K562 (cell line): ENCODE data around the gene EHD3. TPM values are rescaled to one million over a fixed set of nuclear protein-coding genes. Genes with fewer than 3 reads are reported as not detected.

Source experiments
- ATAC-seq: fragments of 200-7000 bp; cut with Tn5 transposase; 3 replicates; pipeline ENCODE4 v1.9.1; 2020; ENCODE audit warnings: moderate library complexity
- BruUV-seq: library from RNA; stranded (reverse); fragments of 400-500 nt; replicated peaks from 2 replicates; lab custom pipeline; 2021; lab: Mats Ljungman, UMichigan
- CTCF ChIA-PET: fragments of 300-600 bp; formaldehyde crosslinking; extraction: SDS; loops from one replicate; lab custom pipeline; 2021; ENCODE audit warnings: low intra/inter-chr PET ratio; lab: Yijun Ruan, JAX
- POLR2A ChIA-PET: fragments of 300-600, 350-650 bp; sonication (Branson Sonifier 250); formaldehyde crosslinking; extraction: SDS; loops from one replicate; lab custom pipeline; 2021; ENCODE audit warnings: antibody characterized with exemption, inconsistent platforms; lab: Yijun Ruan, JAX
- DNase-seq, 4 experiments: peaks; one replicate each; pipeline versions ENCODE4 v3.0.0 to v3.0.0-alpha.2; 2011 to 2018; ENCODE audit warnings: low spot score in 3 of 4, mixed read lengths in 3 of 4; ENCODE audit errors: extremely low read depth in 1 of 4
- FAIRE-seq: peaks from 2 replicates; lab custom pipeline; 2011; peaks lifted over from hg19 to GRCh38; lab: Jason Lieb, UNC
- H2AFZ ChIP-seq: 2 replicates; pipeline ENCODE4 v1.6.0; 2011; ENCODE audit warnings: low read depth, low read length, control low read depth, inconsistent platforms
- H3K27ac ChIP-seq: fragments of 200-600 bp; 3 replicates; pipeline ENCODE4 v1.8.0; 2011; ENCODE audit warnings: low read depth, mild to moderate bottlenecking, control low read depth, inconsistent platforms, low read length, moderate library complexity, mixed read lengths; ENCODE audit errors: extremely low read depth
- H3K27me3 ChIP-seq, 2 experiments: fragments of 300-600 bp in 1 of 2; 2 replicates in 1 of 2; 3 replicates in 1 of 2; pipeline versions ENCODE4 v1.6.0 to v1.8.0; 2011; ENCODE audit warnings: inconsistent platforms in 2 of 2, low read length in 2 of 2, mild to moderate bottlenecking in 1 of 2, mixed read lengths in 1 of 2, moderate library complexity in 1 of 2; ENCODE audit not compliant: control insufficient read depth in 2 of 2, insufficient read depth in 2 of 2
- H3K36me3 ChIP-seq: fragments of 300-600 bp; 3 replicates; pipeline ENCODE4 v1.8.0; 2011; ENCODE audit warnings: mild to moderate bottlenecking, low read length, inconsistent platforms; ENCODE audit not compliant: control insufficient read depth, insufficient read depth
- H3K4me1 ChIP-seq, 2 experiments: fragments of 200-600 bp in 1 of 2; replicated peaks in 1 of 2; 2 replicates in 1 of 2; 3 replicates in 1 of 2; pipeline versions ENCODE4 v1.5.1 to v1.8.0; 2011; ENCODE audit warnings: inconsistent platforms in 2 of 2, low read length in 2 of 2, mild to moderate bottlenecking in 1 of 2, mixed read lengths in 1 of 2, moderate library complexity in 1 of 2; ENCODE audit not compliant: control insufficient read depth in 2 of 2, insufficient read depth in 2 of 2
- H3K4me2 ChIP-seq: 2 replicates; pipeline ENCODE4 v1.6.1; 2011; ENCODE audit warnings: low read length, control low read depth, inconsistent platforms, mixed read lengths; ENCODE audit not compliant: insufficient read depth
- H3K4me3 ChIP-seq: fragments of 200-600 bp; sonication (generic), shearing (Covaris generic); 2 replicates; pipeline ENCODE4 v1.5.1; 2016; ENCODE audit warnings: control low read depth, inconsistent platforms
- H3K79me2 ChIP-seq: fragments of 200-600 bp; 3 replicates; pipeline ENCODE4 v1.8.0; 2011; ENCODE audit warnings: low read length, inconsistent platforms; ENCODE audit not compliant: control insufficient read depth, insufficient read depth
- H3K9ac ChIP-seq, 2 experiments: 2 replicates each; pipeline versions ENCODE4 v1.6.0 to v1.6.1; 2011; ENCODE audit warnings: low read depth in 2 of 2, low read length in 2 of 2, control low read depth in 1 of 2, inconsistent platforms in 1 of 2, mild to moderate bottlenecking in 1 of 2, mixed read lengths in 1 of 2; ENCODE audit not compliant: insufficient read depth in 1 of 2
- H3K9me1 ChIP-seq: one replicate; pipeline ENCODE4 v1.6.0; 2011; ENCODE audit warnings: inconsistent platforms, mild to moderate bottlenecking, low read length, moderate library complexity; ENCODE audit not compliant: control insufficient read depth, insufficient read depth
- H3K9me3 ChIP-seq: replicated peaks from 2 replicates; pipeline ENCODE4 v1.5.1; 2011; ENCODE audit warnings: low read depth, low read length, inconsistent platforms; ENCODE audit not compliant: control insufficient read depth, insufficient read depth
- H4K20me1 ChIP-seq: replicated peaks from 2 replicates; pipeline ENCODE4 v1.6.1; 2011; ENCODE audit warnings: low read length, inconsistent platforms, mixed read lengths; ENCODE audit not compliant: control insufficient read depth, insufficient read depth
- BRF1 ChIP-seq: IDR thresholded peaks from 3 replicates; pipeline ENCODE4 v1.6.1; 2011; ENCODE audit warnings: borderline replicate concordance, mild to moderate bottlenecking; ENCODE audit not compliant: insufficient read length; ENCODE audit errors: extremely low read depth
- CBFA2T2 ChIP-seq: fragments of 450-650 bp; conservative IDR thresholded peaks from 2 replicates; pipeline ENCODE4 v1.6.1; 2017; ENCODE audit warnings: mild to moderate bottlenecking
- CBFA2T3 ChIP-seq: fragments of 450-650 bp; IDR thresholded peaks from 2 replicates; pipeline ENCODE4 v1.6.1; 2017
- CHD1 ChIP-seq: fragments of 200-600 bp; sonication (generic); IDR thresholded peaks from one replicate; pipeline ENCODE4 v1.6.1; 2012; ENCODE audit warnings: mild to moderate bottlenecking, moderate library complexity, low read length, inconsistent platforms
- TARDBP ChIP-seq: fragments of 450-650 bp; IDR thresholded peaks from 2 replicates; pipeline ENCODE4 v1.6.1; 2016
- TCF3 ChIP-seq: sonication (generic); formaldehyde crosslinking; IDR thresholded peaks from 2 replicates; pipeline ENCODE4 v1.4.0; 2020; ENCODE audit warnings: mild to moderate bottlenecking, missing genetic modification reagents
- ZNF239 ChIP-seq: fragments of 250-450 bp; sonication (Bioruptor Pico); IDR thresholded peaks from 2 replicates; pipeline ENCODE4 v1.4.0; 2020; ENCODE audit warnings: mild to moderate bottlenecking
- WGBS: fragments of 100-300 bp; shearing (Covaris generic); methylation state at CpG from one replicate; pipeline ENCODE4 v1.1.6; 2016; ENCODE audit warnings: low coverage, mixed read lengths; ENCODE audit not compliant: insufficient coverage; ENCODE audit errors: missing lambda C conversion rate; 5-methylcytosine and 5-hydroxymethylcytosine counted together
- in situ Hi-C: fragments of 300-500 bp; cut with MboI; formaldehyde crosslinking; loops from 4 replicates; pipeline ENCODE4 v1.15.0; 2018; ENCODE audit warnings: inconsistent platforms, mixed read lengths
- intact Hi-C: fragments of 100-400 bp; cut with micrococcal nuclease; formaldehyde crosslinking; loops from 2 replicates; pipeline ENCODE4 v1.14.2; 2022
- polyA plus RNA-seq, 8 experiments: library from polyadenylated mRNA; depleted of rRNA in 4 of 8; stranded (reverse) in 5 of 8; unstranded in 3 of 8; fragments of >200 nt; fragmentation: Nextera tagmentation in 2 of 8; fragmentation: Illumina TruSeq in 1 of 8; extraction: Ambion mirVana in 2 of 8; extraction: Trizol in 1 of 8; gene quantifications; 2 replicates each; pipeline versions ENCODE4 v1.2.1 to v1.2.3, GENCODE V29; 2011 to 2014; ENCODE audit warnings: inconsistent platforms in 1 of 8, missing spikeins in 1 of 8
- total RNA-seq, 7 experiments: library from RNA; depleted of rRNA in 6 of 7; stranded (reverse); fragments of >200 nt in 6 of 7; fragmentation: Illumina TruSeq in 2 of 7; extraction: Trizol in 2 of 7; gene quantifications; 2 replicates each; pipeline versions ENCODE4 v1.2.1 to v1.2.3, GENCODE V29; 2011 to 2021; ENCODE audit warnings: low replicate concordance in 1 of 7

The EHD3 gene
- total and polyA plus RNA-seq, 9 of the 15 experiments (the other 6 are each of a cell fraction or from before 2014, with no cell fraction given) = under 0.01 to 0.04 (median 0.03) TPM; not detected in 3

- intact Hi-C loops = no loop called here
- CTCF ChIA-PET = no interaction called here
- BruUV-seq = no TSS peak
- H3K27ac ChIP-seq = no peak overlapping the region; the same call in 2 of the 3 replicates
- in situ Hi-C loops = no loop called here
- no peaks in the 10 kb centered on the region for H3K9me3 ChIP-seq
- H3K4me1 ChIP-seq = no peaks in the 10 kb centered on the region; a peak in 3 of 5 replicates
- H4K20me1 ChIP-seq = 0 out of 2 replicates have a peak, but pooled peaks cover 5% of the 10 kb centered on the region
- FAIRE-seq (no peak), DNase-seq (peak in 3 of 4 experiments; percentile 19 to 37 (median 35))
- H3K9me1 ChIP-seq = peaks cover 7% of the 10 kb centered on the region
- H3K4me2 ChIP-seq = no peak overlapping the region
- H3K36me3 ChIP-seq = no peaks in the 10 kb centered on the region
- H3K27me3 ChIP-seq = peaks cover 0 to 13% of the 10 kb centered on the region in 2 experiments; a peak in 1 of 5 replicates
- WGBS = under 1% methylated on average over 13 of the region's 13 CpGs
- 0 out of 4 replicates have a peak overlapping the region, but pooled peaks of 1 of the 2 experiments have one; percentile 26 for H3K9ac ChIP-seq
- TF ChIP-seq TARDBP (no peak), TCF3 (CRISPR knock-in tag) (peak; percentile 57; the same call in 1 of the 2 replicates), CBFA2T2 (peak; percentile 18; the same call in 1 of the 2 replicates), CHD1 (no peak), ZNF239 (no peak), BRF1 (no peak), CBFA2T3 (peak; percentile 34; the same call in 1 of the 2 replicates)
- TF ChIP-seq, all 486 proteins: peak for 3
- peak; percentile 65 for ATAC-seq
- POLR2A ChIA-PET = interaction anchor here (0.6 to 2.1 kb wide), 3 partner anchors 9 to 1076 kb away, joined by 3 to 4 read pairs (median 3); no protein-coding TSS in a partner anchor
- H2AFZ ChIP-seq = no peak overlapping the region
- no peaks in the 10 kb centered on the region for H3K79me2 ChIP-seq
- H3K4me3 ChIP-seq = no peak overlapping the region
Measured at GRCh38 chr2:31253356-31254131, 19.6 kb downstream of the EHD3 start.
